ENCODE data around the gene IVD. TPM values are rescaled to one million over a fixed set of nuclear protein-coding genes. Genes with fewer than 3 reads are reported as not detected.

IVD gene
- total RNA-seq, 1 donor from 2014 or later, result 33.4 TPM

DNA sequence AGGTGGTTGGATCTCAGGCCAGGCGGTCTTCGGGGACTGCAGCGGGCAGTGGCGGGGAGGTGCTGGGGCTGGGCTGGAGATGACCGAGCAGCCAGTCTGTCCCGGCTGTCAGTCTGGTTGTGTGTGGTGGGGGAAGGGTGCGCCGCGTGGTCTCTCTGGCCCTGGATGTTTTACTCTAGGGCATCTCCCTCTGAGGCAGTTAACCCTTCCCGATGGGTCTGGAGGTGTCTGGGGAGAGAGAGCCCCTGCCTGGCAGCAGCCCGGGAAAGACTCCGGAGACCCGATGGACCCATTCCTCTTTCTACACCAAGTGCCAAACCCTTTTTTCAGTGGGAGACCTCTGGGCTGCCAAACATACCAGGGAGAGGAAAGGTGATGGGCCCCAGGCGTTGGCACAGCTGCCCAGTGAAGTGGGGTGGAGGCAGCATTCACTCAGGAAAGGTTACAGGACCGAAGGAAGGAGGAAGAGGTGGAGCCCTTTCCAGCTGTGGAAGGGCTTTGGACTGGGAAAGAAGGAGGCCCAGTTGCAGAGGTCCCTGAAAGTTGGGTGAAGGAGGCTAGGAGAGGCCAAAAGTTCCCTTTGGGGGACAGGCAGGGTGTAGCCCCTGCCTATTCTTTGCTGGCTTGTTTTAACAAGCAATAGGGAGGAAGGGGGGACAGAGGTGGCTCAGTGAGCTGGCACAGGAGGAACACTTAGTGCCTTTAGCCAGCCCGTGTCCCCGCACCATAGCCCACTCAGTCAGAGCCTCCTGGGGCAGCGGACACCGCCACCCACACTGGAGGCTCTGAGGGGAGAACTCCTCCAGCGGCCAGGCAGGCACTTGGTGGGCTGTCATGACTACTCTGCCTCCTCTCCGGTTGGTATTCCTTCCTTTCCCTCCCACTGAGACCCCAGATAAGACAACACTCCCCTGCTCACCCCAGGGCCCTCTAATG lies 32.4 kb downstream of the IVD start:
- no peaks in the 10 kb centered on the region for H3K36me3 ChIP-seq (ENCODE audit: control insufficient read depth in 3 of 3, insufficient read depth in 3 of 3, low read length in 3 of 3)
- no peaks in the 10 kb centered on the region for H3K9me3 ChIP-seq (ENCODE audit: control insufficient read depth in 3 of 3, low read length in 3 of 3)
- no peak overlapping the region for H3K4me3 ChIP-seq (ENCODE audit: low read length in 3 of 3)
- H3K27ac ChIP-seq (ENCODE audit: low read depth, low read length), result no peak overlapping the region
- peaks cover 14 to 33% (median 29%) of the 10 kb centered on the region in 3 donors for H3K4me1 ChIP-seq (ENCODE audit: control insufficient read depth in 3 of 3, insufficient read depth in 3 of 3, low read length in 3 of 3)
- no peak overlapping the region for H3K9ac ChIP-seq (ENCODE audit: low read depth in 1 of 3, low read length in 3 of 3)
- H3K27me3 ChIP-seq (ENCODE audit: control insufficient read depth in 3 of 3, insufficient read depth in 3 of 3, low read length in 3 of 3), result peaks cover 35 to 37% (median 35%) of the 10 kb centered on the region in 3 donors

GRCh38 chr15:40438712-40439111 lies 33.1 kb downstream of the IVD start:
- Histone ChIP-seq H3K27ac (ENCODE audit: low read depth, low read length) (no peak overlapping the region), H3K4me1 (ENCODE audit: control insufficient read depth in 3 of 3, insufficient read depth in 3 of 3, low read length in 3 of 3) (peaks cover 15 to 40% (median 33%) of the 10 kb centered on the region in 3 donors), H3K4me3 (ENCODE audit: low read length in 3 of 3) (no peak overlapping the region), H3K9ac (ENCODE audit: low read depth in 1 of 3, low read length in 3 of 3) (no peak overlapping the region), H3K27me3 (ENCODE audit: control insufficient read depth in 3 of 3, insufficient read depth in 3 of 3, low read length in 3 of 3) (peaks cover 35 to 37% (median 35%) of the 10 kb centered on the region in 3 donors), H3K9me3 (ENCODE audit: control insufficient read depth in 3 of 3, low read length in 3 of 3) (no peaks in the 10 kb centered on the region), H3K36me3 (ENCODE audit: control insufficient read depth in 3 of 3, insufficient read depth in 3 of 3, low read length in 3 of 3) (no peaks in the 10 kb centered on the region)

GRCh38 chr15:40439461-40439959 lies 33.9 kb downstream of the IVD start:
- no peaks in the 10 kb centered on the region for H3K36me3 ChIP-seq (ENCODE audit: control insufficient read depth in 3 of 3, insufficient read depth in 3 of 3, low read length in 3 of 3)
- H3K27ac ChIP-seq (ENCODE audit: low read depth, low read length), result no peak overlapping the region
- H3K4me3 ChIP-seq (ENCODE audit: low read length in 3 of 3), result peak overlapping the region; percentile 13 to 73 (median 71)
- peak overlapping the region in 1 of 3 donors; percentile 71 for H3K9ac ChIP-seq (ENCODE audit: low read depth in 1 of 3, low read length in 3 of 3)
- H3K9me3 ChIP-seq (ENCODE audit: control insufficient read depth in 3 of 3, low read length in 3 of 3), result no peaks in the 10 kb centered on the region
- peaks cover 15 to 43% (median 34%) of the 10 kb centered on the region in 3 donors for H3K4me1 ChIP-seq (ENCODE audit: control insufficient read depth in 3 of 3, insufficient read depth in 3 of 3, low read length in 3 of 3)
- peaks cover 35 to 37% (median 35%) of the 10 kb centered on the region in 3 donors for H3K27me3 ChIP-seq (ENCODE audit: control insufficient read depth in 3 of 3, insufficient read depth in 3 of 3, low read length in 3 of 3)

DNA sequence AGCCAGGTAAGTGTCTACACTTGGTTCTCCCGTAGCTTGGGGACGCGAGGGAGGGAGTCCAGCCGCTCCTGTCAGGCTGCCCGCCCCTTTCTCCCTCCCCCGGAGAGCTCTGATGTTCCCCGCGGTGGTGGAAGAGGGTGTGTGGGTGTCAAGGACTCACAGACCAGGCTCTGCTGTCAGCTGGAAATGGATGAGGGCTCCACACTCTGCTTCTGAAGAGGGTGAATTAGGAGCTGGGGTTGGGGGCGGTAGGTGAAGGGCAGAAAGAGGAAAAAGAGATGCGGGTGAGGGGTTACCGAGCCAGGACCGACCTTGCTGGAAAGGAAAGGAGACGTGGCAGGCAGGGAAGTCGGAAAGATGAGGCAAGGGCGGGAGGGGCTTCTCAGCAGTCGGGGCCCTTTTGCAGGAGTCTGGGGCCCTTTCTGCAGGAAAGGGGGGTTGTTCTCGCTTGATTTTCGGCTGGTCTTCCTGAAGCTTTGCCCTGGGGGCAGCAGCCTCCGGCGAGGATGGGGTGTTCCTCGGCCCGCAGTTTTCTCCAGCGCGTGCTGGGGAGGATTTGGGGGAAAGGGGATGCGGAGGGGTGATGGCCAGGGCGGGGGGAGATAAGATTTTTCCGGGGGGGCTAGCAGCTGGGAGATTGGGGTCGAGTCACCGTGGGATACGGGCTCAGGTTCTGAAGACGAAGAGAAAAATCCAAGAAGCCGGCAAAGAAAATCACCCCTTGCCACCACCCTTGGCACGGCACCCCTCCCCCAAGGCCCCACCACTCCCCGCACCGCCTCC lies 34.6 kb downstream of the IVD start:
- Histone ChIP-seq H3K27me3 (ENCODE audit: control insufficient read depth in 3 of 3, insufficient read depth in 3 of 3, low read length in 3 of 3) (peaks cover 33 to 36% (median 35%) of the 10 kb centered on the region in 3 donors), H3K27ac (ENCODE audit: low read depth, low read length) (no peak overlapping the region), H3K9me3 (ENCODE audit: control insufficient read depth in 3 of 3, low read length in 3 of 3) (no peaks in the 10 kb centered on the region), H3K9ac (ENCODE audit: low read depth in 1 of 3, low read length in 3 of 3) (peak overlapping the region; percentile 7 to 71 (median 54)), H3K4me1 (ENCODE audit: control insufficient read depth in 3 of 3, insufficient read depth in 3 of 3, low read length in 3 of 3) (peaks cover 15 to 43% (median 34%) of the 10 kb centered on the region in 3 donors), H3K4me3 (ENCODE audit: low read length in 3 of 3) (peak overlapping the region; percentile 71 to 75 (median 73)), H3K36me3 (ENCODE audit: control insufficient read depth in 3 of 3, insufficient read depth in 3 of 3, low read length in 3 of 3) (no peaks in the 10 kb centered on the region)

DNA sequence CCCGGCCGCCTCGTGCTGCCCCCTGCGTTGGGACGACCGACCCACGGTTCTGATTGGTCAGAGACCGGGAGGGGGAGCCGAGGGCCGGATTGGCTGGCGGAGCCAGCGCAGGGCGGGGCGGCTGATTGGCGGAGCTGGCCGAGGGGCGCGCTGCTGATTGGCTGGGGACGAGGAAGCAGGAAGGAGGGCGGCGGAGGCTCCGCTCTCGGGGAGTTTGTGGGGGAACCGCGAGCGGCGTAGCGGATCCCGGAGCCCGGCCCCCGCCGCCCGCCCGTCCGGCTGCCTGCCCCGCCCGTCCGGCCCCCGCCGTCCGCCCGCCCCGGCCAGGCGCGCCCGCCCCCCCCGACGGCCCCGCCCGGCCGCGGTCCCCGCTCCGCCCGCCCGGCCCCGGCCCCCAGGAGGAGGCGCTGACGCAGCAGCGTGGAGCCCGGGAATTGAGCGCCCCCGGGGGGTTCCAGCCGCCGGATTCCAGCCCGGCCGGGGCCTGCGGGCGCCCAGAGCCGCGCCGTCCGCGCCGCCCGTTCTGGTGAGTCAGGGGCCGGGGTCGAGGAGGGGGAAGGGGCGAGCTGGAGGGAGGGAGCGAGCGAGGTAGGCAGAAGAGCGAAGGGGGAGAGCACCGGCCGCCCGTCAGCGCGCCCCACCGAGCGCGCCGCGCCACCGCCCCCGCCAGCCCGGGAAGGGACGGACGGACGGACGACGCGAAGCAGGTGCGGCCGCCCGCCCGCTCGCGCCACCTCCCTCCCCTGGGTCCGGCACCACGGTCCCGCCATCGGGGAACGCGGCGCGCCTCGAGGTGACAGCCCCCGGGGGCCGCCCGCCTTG lies 35.4 kb downstream of the IVD start, which contains the start of gene BAHD1:
TSS of gene BAHD1 (plus strand) at position 211 of the 822 bp plus-strand sequence. CDS start 17,512 bp downstream, outside the sequence.
- peak within 1 kb of the TSS; percentile 57 to 79 (median 71) for H3K9ac ChIP-seq (ENCODE audit: low read depth in 1 of 3, low read length in 3 of 3)
- H3K27me3 ChIP-seq (ENCODE audit: control insufficient read depth in 3 of 3, insufficient read depth in 3 of 3, low read length in 3 of 3), result peaks cover 26 to 29% (median 28%) of the 10 kb centered on the region in 3 donors
- H3K4me1 ChIP-seq (ENCODE audit: control insufficient read depth in 3 of 3, insufficient read depth in 3 of 3, low read length in 3 of 3), result peaks cover 15 to 42% (median 29%) of the 10 kb centered on the region in 3 donors

GRCh38 chr15:40441565-40442531 lies 36.3 kb downstream of the IVD start:
- Histone ChIP-seq H3K27ac (ENCODE audit: low read depth, low read length) (no peak overlapping the region), H3K9me3 (ENCODE audit: control insufficient read depth in 3 of 3, low read length in 3 of 3) (no peaks in the 10 kb centered on the region), H3K4me1 (ENCODE audit: control insufficient read depth in 3 of 3, insufficient read depth in 3 of 3, low read length in 3 of 3) (peaks cover 8 to 36% (median 20%) of the 10 kb centered on the region in 3 donors), H3K36me3 (ENCODE audit: control insufficient read depth in 3 of 3, insufficient read depth in 3 of 3, low read length in 3 of 3) (no peaks in the 10 kb centered on the region), H3K27me3 (ENCODE audit: control insufficient read depth in 3 of 3, insufficient read depth in 3 of 3, low read length in 3 of 3) (peaks cover 17 to 20% (median 20%) of the 10 kb centered on the region in 3 donors), H3K9ac (ENCODE audit: low read depth in 1 of 3, low read length in 3 of 3) (peak overlapping the region; percentile 57 to 79 (median 71)), H3K4me3 (ENCODE audit: low read length in 3 of 3) (peak overlapping the region; percentile 43 to 71 (median 70))

More for the DNA sequence above, 35.4 kb downstream of the IVD start, which contains the start of gene BAHD1:
- no peaks in the 10 kb centered on the region for H3K9me3 ChIP-seq (ENCODE audit: control insufficient read depth in 3 of 3, low read length in 3 of 3)
- H3K4me3 ChIP-seq (ENCODE audit: low read length in 3 of 3), result peak within 1 kb of the TSS; percentile 71 to 75 (median 73)
- no peak within 1 kb of the TSS for H3K27ac ChIP-seq (ENCODE audit: low read depth, low read length)
- no peaks in the 10 kb centered on the region for H3K36me3 ChIP-seq (ENCODE audit: control insufficient read depth in 3 of 3, insufficient read depth in 3 of 3, low read length in 3 of 3)

DNA sequence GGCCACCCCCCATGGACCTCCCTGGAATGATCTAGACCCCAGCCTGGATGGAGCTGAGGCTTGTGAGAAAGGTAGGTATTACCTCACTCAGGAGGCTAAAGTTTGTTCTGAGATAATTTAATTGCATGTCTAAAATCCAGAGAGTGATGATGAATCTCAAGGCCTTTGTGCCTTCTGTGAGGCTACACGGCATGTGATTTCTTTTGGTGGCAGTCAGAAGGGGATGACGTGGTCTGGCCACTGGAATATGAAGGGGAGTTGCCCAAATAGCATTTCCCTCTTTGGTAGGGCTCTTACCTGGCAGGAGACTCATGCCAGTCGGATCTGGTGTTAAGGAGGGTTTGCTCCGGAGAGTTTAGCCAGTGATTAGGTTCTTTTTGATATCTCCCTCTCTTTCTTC lies 37.7 kb downstream of the IVD start:
- Histone ChIP-seq H3K9me3 (ENCODE audit: control insufficient read depth in 3 of 3, low read length in 3 of 3) (no peaks in the 10 kb centered on the region), H3K36me3 (ENCODE audit: control insufficient read depth in 3 of 3, insufficient read depth in 3 of 3, low read length in 3 of 3) (no peaks in the 10 kb centered on the region), H3K27ac (ENCODE audit: low read depth, low read length) (no peak overlapping the region), H3K9ac (ENCODE audit: low read depth in 1 of 3, low read length in 3 of 3) (peak overlapping the region in 2 of 3 donors; percentile 16 to 32), H3K4me1 (ENCODE audit: control insufficient read depth in 3 of 3, insufficient read depth in 3 of 3, low read length in 3 of 3) (peaks cover 4 to 34% (median 18%) of the 10 kb centered on the region in 3 donors), H3K27me3 (ENCODE audit: control insufficient read depth in 3 of 3, insufficient read depth in 3 of 3, low read length in 3 of 3) (peaks cover 4 to 7% (median 6%) of the 10 kb centered on the region in 3 donors), H3K4me3 (ENCODE audit: low read length in 3 of 3) (no peak overlapping the region)

GRCh38 chr15:40443846-40444245 lies 38.3 kb downstream of the IVD start:
- H3K9ac ChIP-seq (ENCODE audit: low read depth in 1 of 3, low read length in 3 of 3), result no peak overlapping the region

More at GRCh38 chr15:40443846-40444245, 38.3 kb downstream of the IVD start:
- H3K4me3 ChIP-seq (ENCODE audit: low read length in 3 of 3), result no peak overlapping the region
- H3K36me3 ChIP-seq (ENCODE audit: control insufficient read depth in 3 of 3, insufficient read depth in 3 of 3, low read length in 3 of 3), result no peaks in the 10 kb centered on the region
- H3K9me3 ChIP-seq (ENCODE audit: control insufficient read depth in 3 of 3, low read length in 3 of 3), result no peaks in the 10 kb centered on the region
- no peak overlapping the region for H3K27ac ChIP-seq (ENCODE audit: low read depth, low read length)
- H3K27me3 ChIP-seq (ENCODE audit: control insufficient read depth in 3 of 3, insufficient read depth in 3 of 3, low read length in 3 of 3), result peaks cover 0 to 2% (median 2%) of the 10 kb centered on the region in 3 donors
- peaks cover 4 to 34% (median 18%) of the 10 kb centered on the region in 3 donors for H3K4me1 ChIP-seq (ENCODE audit: control insufficient read depth in 3 of 3, insufficient read depth in 3 of 3, low read length in 3 of 3)

All from skeletal muscle tissue (tissue), 4 donors.